Neutrophil (primary cell): ENCODE data around the gene S100A13.

Source experiments
- H3K27ac ChIP-seq: fragments of 200-600 bp; sonication (generic); 2 replicates; pipeline ENCODE4 v1.5.1; 2016; ENCODE audit warnings: mild to moderate bottlenecking, moderate library complexity
- H3K27me3 ChIP-seq: fragments of 200-600 bp; sonication (generic); 2 replicates; pipeline ENCODE4 v1.6.0; 2016; ENCODE audit warnings: mild to moderate bottlenecking
- H3K36me3 ChIP-seq: fragments of 200-600 bp; sonication (generic); 2 replicates; pipeline ENCODE4 v1.5.1; 2017
- H3K4me1 ChIP-seq, 2 experiments: fragments of 200-600 bp in 1 of 2; sonication (generic) in 1 of 2; 1 replicate in 1 of 2; 2 replicates in 1 of 2; pipeline versions ENCODE4 v1.5.1 to v1.6.1; 2013 to 2016; ENCODE audit warnings: low read depth in 1 of 2, low read length in 1 of 2, mild to moderate bottlenecking in 1 of 2, moderate library complexity in 1 of 2; ENCODE audit not compliant: control insufficient read depth in 1 of 2, insufficient read depth in 1 of 2
- H3K4me3 ChIP-seq, 2 experiments: fragments of 200-600 bp in 1 of 2; sonication (generic) in 1 of 2; 1 replicate in 1 of 2; 2 replicates in 1 of 2; pipeline ENCODE4 v1.5.1; 2013 to 2016; ENCODE audit warnings: low read depth in 1 of 2, low read length in 1 of 2, mild to moderate bottlenecking in 1 of 2, moderate library complexity in 1 of 2
- H3K9me3 ChIP-seq: fragments of 200-600 bp; sonication (generic); 2 replicates; pipeline ENCODE4 v1.5.1; 2016
- TF ChIP-seq, protein P1 (sequence below): fragments of 200-600 bp; sonication (generic); IDR thresholded peaks from 2 replicates; pipeline ENCODE4 v1.5.1; 2016; ENCODE audit warnings: antibody characterized with exemption

The S100A13 gene

DNA sequence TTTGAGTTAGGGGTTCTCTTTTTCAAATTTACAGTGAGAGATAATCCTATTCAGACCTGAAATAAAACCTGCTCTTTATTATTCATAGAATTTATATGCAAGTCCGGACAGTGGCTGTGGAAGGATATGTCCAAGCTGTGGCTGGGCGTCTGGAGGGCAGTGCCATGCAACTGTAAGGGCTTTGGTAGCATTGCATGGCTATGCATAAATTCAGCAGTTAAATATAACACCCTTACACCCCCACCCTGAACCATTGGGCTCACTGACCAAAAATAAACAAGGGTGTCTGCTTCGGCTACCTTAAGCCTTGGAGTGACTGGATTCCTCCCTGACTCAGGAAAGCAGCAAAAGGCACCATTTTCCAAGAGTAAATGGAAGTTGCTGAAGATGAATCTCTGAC, 12.0 kb upstream of the S100A13 start:
- H3K36me3 ChIP-seq = peaks cover 82% of the 10 kb centered on the region
- no peak overlapping the region for H3K27ac ChIP-seq
- no peaks in the 10 kb centered on the region for H3K27me3 ChIP-seq
- no peaks in the 10 kb centered on the region for H3K9me3 ChIP-seq
- H3K4me1 ChIP-seq = peaks cover 9% of the 10 kb centered on the region in 2 experiments
- TF ChIP-seq, protein P1, sequence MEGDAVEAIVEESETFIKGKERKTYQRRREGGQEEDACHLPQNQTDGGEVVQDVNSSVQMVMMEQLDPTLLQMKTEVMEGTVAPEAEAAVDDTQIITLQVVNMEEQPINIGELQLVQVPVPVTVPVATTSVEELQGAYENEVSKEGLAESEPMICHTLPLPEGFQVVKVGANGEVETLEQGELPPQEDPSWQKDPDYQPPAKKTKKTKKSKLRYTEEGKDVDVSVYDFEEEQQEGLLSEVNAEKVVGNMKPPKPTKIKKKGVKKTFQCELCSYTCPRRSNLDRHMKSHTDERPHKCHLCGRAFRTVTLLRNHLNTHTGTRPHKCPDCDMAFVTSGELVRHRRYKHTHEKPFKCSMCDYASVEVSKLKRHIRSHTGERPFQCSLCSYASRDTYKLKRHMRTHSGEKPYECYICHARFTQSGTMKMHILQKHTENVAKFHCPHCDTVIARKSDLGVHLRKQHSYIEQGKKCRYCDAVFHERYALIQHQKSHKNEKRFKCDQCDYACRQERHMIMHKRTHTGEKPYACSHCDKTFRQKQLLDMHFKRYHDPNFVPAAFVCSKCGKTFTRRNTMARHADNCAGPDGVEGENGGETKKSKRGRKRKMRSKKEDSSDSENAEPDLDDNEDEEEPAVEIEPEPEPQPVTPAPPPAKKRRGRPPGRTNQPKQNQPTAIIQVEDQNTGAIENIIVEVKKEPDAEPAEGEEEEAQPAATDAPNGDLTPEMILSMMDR = no peak
- H3K4me3 ChIP-seq = no peak overlapping the region

- H3K36me3 ChIP-seq = peaks cover 72% of the 10 kb centered on the region
- H3K27me3 ChIP-seq = no peaks in the 10 kb centered on the region
- no peaks in the 10 kb centered on the region for H3K9me3 ChIP-seq
- H3K4me1 ChIP-seq = peaks cover 9 to 15% of the 10 kb centered on the region in 2 experiments
- H3K27ac ChIP-seq = no peak overlapping the region
- TF ChIP-seq, protein P1 = no peak
- no peak overlapping the region for H3K4me3 ChIP-seq
These were observed 11.0 kb upstream of the S100A13 start for GRCh38 chr1:153638261-153638660.

- H3K9me3 ChIP-seq = no peaks in the 10 kb centered on the region
- H3K4me3 ChIP-seq = no peak overlapping the region
- peaks cover 9 to 17% of the 10 kb centered on the region in 2 experiments for H3K4me1 ChIP-seq
- no peaks in the 10 kb centered on the region for H3K27me3 ChIP-seq
- TF ChIP-seq, protein P1 = no peak
- peaks cover 53% of the 10 kb centered on the region for H3K36me3 ChIP-seq
- H3K27ac ChIP-seq = peak overlapping the region; percentile 18
These were observed 9.0 kb upstream of the S100A13 start for GRCh38 chr1:153636312-153636711.

DNA sequence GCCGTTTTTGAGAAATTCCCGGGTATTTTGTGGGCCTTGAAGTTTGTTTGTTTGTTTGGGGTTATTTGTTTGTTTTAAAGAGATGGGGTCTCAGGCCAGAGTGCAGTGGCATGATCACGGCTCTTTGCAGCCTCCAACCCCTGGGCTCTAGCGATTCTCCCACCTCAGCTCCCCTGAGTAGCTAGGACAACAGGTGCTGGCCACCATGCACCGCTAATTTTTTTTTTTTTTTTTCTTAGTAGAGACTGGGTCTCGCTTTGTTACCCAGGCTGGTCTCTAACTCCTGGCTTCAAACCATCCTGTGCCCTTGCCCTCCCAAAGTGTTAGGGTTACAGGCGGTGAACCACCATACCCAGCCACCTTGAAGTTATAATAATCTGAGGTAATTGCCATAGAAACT, 8.6 kb upstream of the S100A13 start:
- no peak overlapping the region for H3K27ac ChIP-seq
- TF ChIP-seq, protein P1 = no peak
- peaks cover 9 to 17% of the 10 kb centered on the region in 2 experiments for H3K4me1 ChIP-seq
- H3K9me3 ChIP-seq = no peaks in the 10 kb centered on the region
- no peaks in the 10 kb centered on the region for H3K27me3 ChIP-seq
- H3K4me3 ChIP-seq = no peak overlapping the region
- H3K36me3 ChIP-seq = peaks cover 48% of the 10 kb centered on the region

DNA sequence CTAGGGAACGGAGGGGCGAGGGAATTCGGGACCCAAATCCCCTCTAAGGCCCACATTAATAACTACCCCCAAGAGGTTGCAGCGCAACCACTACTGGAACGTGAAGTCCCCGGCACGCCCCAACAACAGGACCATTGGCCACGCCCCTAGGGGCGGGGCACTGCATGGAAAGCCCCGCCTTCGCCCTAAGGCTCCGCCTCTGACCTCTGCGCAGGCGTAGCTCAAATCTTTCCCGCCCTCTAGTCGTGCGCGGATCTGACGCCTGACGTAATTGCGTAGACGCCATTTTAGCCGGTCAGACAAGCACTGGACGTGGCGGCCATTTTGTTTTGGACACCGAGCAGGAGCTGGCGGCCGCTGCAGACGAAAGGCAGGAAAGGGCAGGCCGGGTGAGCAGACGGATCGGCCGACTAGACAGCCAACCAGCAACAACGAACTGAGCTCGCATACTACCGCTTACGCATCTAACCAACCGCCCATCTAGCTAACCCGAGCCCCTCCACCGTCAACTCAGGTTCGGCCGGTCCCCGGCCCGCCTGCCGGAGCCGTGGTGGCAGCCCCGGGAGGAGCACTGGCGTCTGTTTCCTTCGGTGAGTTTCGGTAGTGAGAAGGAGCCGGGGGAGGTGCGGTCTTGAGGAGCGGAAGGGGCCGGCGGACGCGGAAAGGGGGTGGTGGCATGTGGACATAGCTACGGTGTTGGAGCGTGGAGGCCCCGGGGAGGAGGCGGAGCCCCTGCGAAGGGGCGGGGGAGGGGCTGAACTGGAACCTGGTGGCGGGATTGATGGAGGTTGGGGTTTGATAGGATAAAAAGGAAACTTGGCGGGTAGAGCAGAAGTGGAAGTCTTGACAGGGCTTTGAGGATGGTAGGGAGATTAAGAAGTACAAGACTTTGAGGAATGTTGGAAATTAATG, 6.7 kb upstream of the S100A13 start, which contains the start of gene CHTOP:
Gene CHTOP (plus strand): TSS at position 313 of the 912 bp plus-strand sequence. CDS start 2,523 bp downstream, outside the sequence.
- peaks cover 30% of the 10 kb centered on the region for H3K36me3 ChIP-seq
- peaks cover 9 to 17% of the 10 kb centered on the region in 2 experiments for H3K4me1 ChIP-seq
- peak within 1 kb of the TSS; percentile 100 for H3K27ac ChIP-seq
- H3K9me3 ChIP-seq = no peaks in the 10 kb centered on the region
- TF ChIP-seq, protein P1 = peak; percentile 53
- no peaks in the 10 kb centered on the region for H3K27me3 ChIP-seq
- peak within 1 kb of the TSS; percentile 97 to 98 for H3K4me3 ChIP-seq
